ENCODE measurements around the gene LHX3. TPM values are rescaled to one million over a fixed set of nuclear protein-coding genes. Genes with fewer than 3 reads are reported as not detected.

LHX3 gene
- total and polyA plus RNA-seq, 10 of the 15 experiments (the other 5 are each of a cell fraction or from before 2014, with no cell fraction given), result not detected

- 0 out of 2 replicates have a peak, but pooled peaks have one; percentile 51 for TF ChIP-seq RELB (IDR thresholded peaks at IDR 0.05; ENCODE audit: low read depth)
- no peak for TF ChIP-seq NR2C2 (IDR thresholded peaks at IDR 0.05; ENCODE audit: borderline replicate concordance, control insufficient read depth, insufficient read length, low read depth)
- no peak for TF ChIP-seq PBX3 (IDR thresholded peaks at IDR 0.05; ENCODE audit: insufficient replicate concordance, low read depth, low read length)
- no peak for TF ChIP-seq PML (IDR thresholded peaks at IDR 0.05; ENCODE audit: low read length)
- TF ChIP-seq EED (IDR thresholded peaks at IDR 0.05; ENCODE audit: low read depth), result no peak
- TF ChIP-seq STAT1 (conservative IDR thresholded peaks at IDR 0.05), result no peak
- TF ChIP-seq DPF2 (IDR thresholded peaks at IDR 0.05), result no peak
- peak in 1 of 2 experiments; percentile 67; a peak in 2 of 3 replicates for TF ChIP-seq EGR1 (IDR thresholded peaks at IDR 0.05; ENCODE audit: borderline replicate concordance in 1 of 2, low read depth in 2 of 2, low read length in 2 of 2)
- peak; percentile 55; the same call in 1 of the 2 replicates for TF ChIP-seq MAX (IDR thresholded peaks at IDR 0.05; ENCODE audit: low read depth, low read length)
- TF ChIP-seq KLF5 (IDR thresholded peaks at IDR 0.05; ENCODE audit: partially characterized antibody), result no peak
- TF ChIP-seq BMI1 (IDR thresholded peaks at IDR 0.05; ENCODE audit: borderline replicate concordance), result no peak
- TF ChIP-seq RAD21 (IDR thresholded peaks at IDR 0.05; ENCODE audit: insufficient read depth, low read depth, low read length), result no peak
- no peak for TF ChIP-seq ZBTB4 (CRISPR knock-in tag; IDR thresholded peaks at IDR 0.05)
- TF ChIP-seq MEF2A (IDR thresholded peaks at IDR 0.05; ENCODE audit: insufficient read depth, low read depth, low read length), result no peak
- no peak for TF ChIP-seq ZZZ3 (IDR thresholded peaks at IDR 0.05; ENCODE audit: control insufficient read depth, insufficient read length, low read depth)
- peak in 1 of 2 experiments; percentile 29; a peak in 1 of 4 replicates for TF ChIP-seq EP300 (IDR thresholded peaks at IDR 0.05; ENCODE audit: borderline replicate concordance in 1 of 2, control insufficient read depth in 1 of 2, low read depth in 2 of 2, low read length in 2 of 2)
- TF ChIP-seq CBX5 (IDR thresholded peaks at IDR 0.05; ENCODE audit: low read depth), result no peak
- no peak for TF ChIP-seq ZSCAN29 (IDR thresholded peaks at IDR 0.05)
- peak; percentile 28; the same call in 1 of the 2 replicates for TF ChIP-seq PAX5 (IDR thresholded peaks at IDR 0.05; ENCODE audit: borderline replicate concordance, low read depth, low read length)
- TF ChIP-seq LARP7 (IDR thresholded peaks at IDR 0.05), result no peak
Observed at GRCh38 chr9:136244122-136244968, 39.4 kb upstream of the LHX3 start (continued).

All from GM12878 (cell line).